Activated CD8-positive, alpha-beta memory T cell treated with anti-CD3 and anti-CD28 coated beads for 48 hours (primary cell): ENCODE measurements around the gene GALNT2.

Experiments
- DNase-seq, 3 experiments: peaks; one replicate each; pipeline ENCODE4 v3.0.0-alpha.2; 2020; ENCODE audit warnings: low read depth in 2 of 3, low spot score in 2 of 3

The GALNT2 gene

DNA sequence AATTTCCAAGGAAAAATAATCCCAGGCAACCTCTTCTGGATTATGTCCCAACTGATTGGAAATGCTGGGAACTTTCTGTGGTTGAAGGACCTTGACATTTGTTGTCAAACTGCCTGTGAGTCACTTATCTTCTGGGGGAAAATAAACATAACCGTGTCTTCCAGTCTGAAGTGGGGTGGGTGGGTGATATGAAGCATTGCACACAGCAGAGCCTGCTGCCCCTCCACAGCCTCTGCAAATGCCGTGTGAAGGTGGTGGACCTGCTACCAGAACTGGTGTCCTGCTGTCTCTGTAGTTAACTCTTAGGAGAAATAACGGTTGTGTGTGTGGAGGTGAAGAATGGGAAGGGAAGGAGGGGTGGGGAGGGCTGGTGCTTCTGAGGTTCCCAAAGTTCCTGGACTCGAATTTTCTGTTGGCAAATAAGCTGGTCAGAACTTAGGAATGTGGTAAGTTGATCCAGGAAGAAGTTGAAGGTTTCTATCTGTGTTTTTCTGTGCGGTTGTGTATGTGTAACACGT, 23.2 kb downstream of the GALNT2 start:
- no peak for DNase-seq

- no peak for DNase-seq
Measured at GRCh38 chr1:230091473-230092231, 24.6 kb downstream of the GALNT2 start.

GRCh38 chr1:230094746-230095145, 27.7 kb downstream of the GALNT2 start:
- no peak for DNase-seq

- DNase-seq, result no peak
Measured at GRCh38 chr1:230095938-230096337, 28.9 kb downstream of the GALNT2 start.

DNA sequence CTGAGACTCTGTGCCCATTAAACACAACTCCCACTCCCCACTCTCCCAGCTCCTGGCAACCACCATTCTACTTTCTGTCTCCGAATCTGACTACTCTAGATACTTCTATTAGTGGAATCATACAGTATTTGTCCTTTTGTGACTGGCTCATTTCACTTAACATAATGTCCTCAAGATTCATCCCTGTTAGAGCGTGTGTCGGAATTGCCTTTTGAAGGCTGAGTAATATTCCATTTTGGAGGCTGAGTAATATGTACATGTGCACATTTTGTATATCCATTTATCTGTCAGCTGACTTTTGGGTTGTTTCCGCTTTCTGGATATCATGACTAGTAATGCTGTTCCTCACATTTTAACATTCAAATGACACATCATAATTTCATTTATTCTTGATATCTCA, 30.3 kb downstream of the GALNT2 start:
- no peak for DNase-seq

DNA sequence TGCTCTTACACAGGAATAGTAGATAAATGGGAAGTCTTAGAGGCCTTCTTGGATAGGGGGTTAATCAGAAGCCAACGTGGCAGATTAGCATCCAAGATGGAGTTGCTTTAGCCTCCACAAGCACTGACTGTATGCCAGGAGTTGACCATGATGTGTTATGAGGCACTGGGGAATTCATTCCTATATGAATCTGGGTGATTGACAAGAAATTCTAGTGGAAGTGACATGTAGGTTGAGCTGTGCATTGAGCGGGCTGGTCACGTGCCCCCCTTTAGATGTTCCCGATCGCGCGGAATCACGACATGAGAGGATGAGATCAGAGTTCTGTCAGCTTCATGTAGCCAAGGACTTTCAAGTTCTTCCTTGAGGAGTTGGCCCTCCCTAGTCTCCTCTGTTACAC, 31.7 kb downstream of the GALNT2 start:
- no peak for DNase-seq

GRCh38 chr1:230099465-230099864, 32.4 kb downstream of the GALNT2 start:
- no peak for DNase-seq

DNA sequence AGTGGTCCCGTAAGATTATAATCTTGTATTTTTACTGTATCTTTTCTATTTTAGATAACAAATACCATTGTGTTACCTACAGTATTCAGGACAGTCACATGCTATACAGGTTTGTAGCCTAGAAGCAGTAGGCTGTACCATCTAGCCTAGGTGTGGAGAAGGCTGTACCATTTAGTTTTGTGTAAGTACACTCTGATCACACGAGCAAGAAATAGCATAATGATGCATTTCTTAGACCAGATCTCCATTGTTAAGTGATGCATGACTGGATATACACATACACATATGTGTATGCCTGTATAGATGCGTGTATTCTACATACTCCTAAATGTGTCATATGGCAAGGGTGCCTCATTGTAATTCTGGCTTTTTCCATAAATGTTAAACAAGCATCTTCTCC, 33.9 kb downstream of the GALNT2 start:
- DNase-seq, result no peak

DNA sequence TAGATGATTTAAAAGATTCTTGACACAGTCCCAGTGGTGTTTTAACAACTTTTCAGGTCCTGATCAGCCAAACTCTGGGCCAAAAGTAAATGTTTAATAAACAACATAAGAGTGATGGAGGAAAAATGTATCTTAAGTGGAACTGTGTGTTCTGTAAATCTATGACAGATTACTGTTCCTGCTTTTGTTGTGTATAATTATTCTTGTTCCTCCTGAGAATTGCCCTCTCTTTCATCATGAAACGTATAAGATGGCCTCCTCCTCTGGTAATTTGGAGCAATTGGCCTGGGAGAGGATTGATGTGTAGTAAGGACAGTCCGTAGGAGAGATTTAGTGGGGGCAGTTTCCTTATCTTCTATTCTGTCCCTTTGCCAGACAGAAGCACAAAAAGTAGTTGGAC, 34.5 kb downstream of the GALNT2 start:
- no peak for DNase-seq

GRCh38 chr1:230102046-230102445, 35.0 kb downstream of the GALNT2 start:
- DNase-seq, result no peak

GRCh38 chr1:230102472-230102871, 35.4 kb downstream of the GALNT2 start:
- no peak for DNase-seq

- no peak for DNase-seq
Measured at GRCh38 chr1:230103306-230104173, 36.5 kb downstream of the GALNT2 start.

DNA sequence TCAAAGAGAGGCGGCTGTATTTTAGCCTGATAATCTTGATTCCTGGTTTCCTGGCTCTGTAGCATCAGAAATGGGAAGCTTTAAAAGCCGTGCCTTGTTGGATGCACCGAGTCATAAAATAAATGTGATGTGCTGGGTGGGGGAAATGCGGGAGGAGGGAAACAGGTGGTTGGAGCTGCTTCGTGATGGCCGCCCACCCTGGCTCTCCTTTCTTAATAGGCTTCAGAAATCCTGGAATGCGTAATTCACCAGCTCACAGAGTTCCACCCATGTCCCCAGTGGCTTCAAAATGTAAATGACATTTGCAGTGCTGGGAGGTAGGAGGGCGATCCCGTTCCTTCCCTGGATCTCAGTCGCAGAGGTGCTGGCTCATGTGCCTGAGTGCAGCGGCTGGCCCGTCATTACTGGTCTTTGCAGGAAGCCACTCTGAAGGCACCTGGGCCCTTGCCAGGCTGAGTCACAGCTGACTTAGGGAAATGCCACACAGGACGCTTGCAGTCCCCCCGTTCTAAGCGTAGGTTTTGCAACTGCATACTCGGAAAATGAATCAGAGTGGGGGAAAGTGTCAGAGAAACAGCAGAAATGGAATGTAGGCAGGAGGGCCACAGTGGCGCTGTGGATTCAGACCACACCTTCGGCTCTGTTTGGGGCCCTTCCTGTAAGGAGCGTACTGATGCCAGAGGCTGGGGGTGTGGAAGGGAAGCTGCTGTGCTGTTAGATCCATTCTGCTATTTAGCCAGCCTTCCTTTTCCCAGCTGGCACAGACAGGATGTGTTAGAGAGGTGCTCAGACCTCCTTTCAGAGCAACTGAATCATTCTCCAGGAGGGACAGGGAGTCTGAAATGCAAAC, 37.6 kb downstream of the GALNT2 start:
- DNase-seq, result peak; percentile 46 to 68 (median 65)

DNA sequence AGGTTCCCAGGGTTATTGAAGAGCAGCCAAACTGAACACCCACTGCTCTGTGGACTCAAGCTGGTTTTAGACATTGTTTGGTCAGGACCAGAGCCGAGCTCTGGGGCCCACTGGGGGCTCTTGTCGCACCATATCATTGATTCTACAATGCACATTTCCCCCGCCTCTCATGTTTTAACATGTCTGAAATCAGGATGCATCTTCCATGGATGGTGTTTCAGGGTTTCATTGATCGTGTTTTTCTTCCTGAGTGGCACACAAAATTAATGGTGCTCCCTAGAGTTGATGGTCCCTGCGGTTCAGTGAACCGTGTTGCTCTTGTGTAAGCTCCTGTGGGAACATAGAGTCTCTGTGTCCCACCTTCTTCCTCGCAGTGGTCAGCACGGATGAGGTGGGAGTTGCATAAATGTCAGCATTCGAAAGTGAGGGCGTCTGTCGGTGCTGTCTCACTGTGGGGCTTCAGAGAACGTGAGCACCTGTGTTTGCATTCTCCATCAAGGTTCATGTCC, 38.3 kb downstream of the GALNT2 start:
- no peak for DNase-seq

GRCh38 chr1:230105754-230106625, 39.0 kb downstream of the GALNT2 start:
- DNase-seq, result no peak

DNA sequence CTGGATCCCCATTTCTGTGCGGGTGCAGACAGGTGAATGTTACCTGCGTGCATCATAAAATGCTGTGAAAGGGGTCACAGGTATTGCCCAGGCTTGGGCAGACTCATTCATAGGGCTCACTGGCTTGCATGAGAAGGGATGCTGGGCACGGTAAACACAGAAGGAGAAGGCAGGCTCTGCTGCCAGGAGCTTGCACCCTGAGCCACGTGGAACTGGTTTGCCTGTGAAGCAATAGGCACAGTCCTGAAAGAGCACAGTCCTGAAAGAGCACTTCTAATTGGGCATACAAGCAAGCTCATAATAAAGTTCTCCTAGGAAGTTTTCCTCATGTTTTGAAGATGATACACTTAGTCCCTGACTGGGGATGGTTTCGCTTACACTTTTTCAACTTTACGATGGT, 40.9 kb downstream of the GALNT2 start:
- no peak for DNase-seq

DNA sequence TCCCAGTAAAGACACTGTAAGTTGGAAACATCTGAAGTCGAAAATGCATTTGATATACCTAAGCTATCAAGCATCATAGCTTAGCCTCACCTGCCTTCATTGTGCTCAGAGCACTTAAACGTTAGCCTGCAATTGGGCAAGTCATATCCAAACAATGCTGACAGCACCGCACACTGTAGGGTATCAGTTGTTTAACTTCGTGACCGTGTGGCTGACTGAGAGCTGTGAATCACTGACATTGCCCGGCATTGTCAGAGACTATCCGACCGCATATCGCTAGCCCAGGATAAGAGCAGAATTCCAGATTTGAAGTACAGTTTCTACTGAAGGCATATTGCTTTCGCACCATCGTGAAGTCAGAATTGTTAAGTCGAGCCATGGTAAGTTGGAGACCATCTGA, 41.5 kb downstream of the GALNT2 start:
- DNase-seq, result no peak

DNA sequence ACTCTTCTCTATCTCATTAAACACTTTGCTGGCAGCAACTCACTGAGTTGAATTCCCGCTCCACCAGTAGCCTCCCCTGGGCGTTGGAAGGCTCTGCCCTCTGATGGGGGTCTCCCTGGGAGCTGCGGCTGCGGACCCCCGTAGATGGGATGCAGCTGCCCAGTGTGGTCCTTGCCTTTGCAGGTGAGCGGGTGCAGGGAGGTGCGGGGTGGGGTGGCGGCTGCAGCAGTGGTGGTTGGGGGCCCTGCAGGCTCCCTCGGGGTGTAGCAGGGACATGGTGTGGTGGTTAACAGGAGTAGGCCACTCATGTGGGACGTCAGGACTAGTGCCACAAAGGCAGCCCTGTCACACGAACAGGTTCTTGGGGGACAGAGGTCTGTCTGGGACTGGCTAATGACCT, 42.0 kb downstream of the GALNT2 start:
- no peak for DNase-seq

GRCh38 chr1:230109895-230110667, 43.0 kb downstream of the GALNT2 start:
- DNase-seq, result peak in 1 of 3 experiments; percentile 60
